Lower lobe of right lung (tissue), 2 donors: ENCODE results near the gene CDC20. TPM values are rescaled to one million over a fixed set of nuclear protein-coding genes. Genes with fewer than 3 reads are reported as not detected.

Source experiments
- ATAC-seq, 2 donors: fragments of 200-7000 bp; cut with Tn5 transposase; one replicate each; pipeline ENCODE4 v1.9.1; 2020 to 2022; ENCODE audit warnings: mild to moderate bottlenecking in 2 of 2, moderate library complexity in 2 of 2
- DNase-seq: peaks from one replicate; pipeline ENCODE4 v3.0.0-alpha.2; 2020
- H3K27ac ChIP-seq: fragments of 200-600 bp; one replicate; pipeline ENCODE4 v1.8.0; 2022
- H3K27me3 ChIP-seq: fragments of 200-600 bp; one replicate; pipeline ENCODE4 v1.8.0; 2022; ENCODE audit warnings: low read depth
- H3K36me3 ChIP-seq: fragments of 200-600 bp; one replicate; pipeline ENCODE4 v1.8.0; 2022; ENCODE audit warnings: mild to moderate bottlenecking
- H3K4me1 ChIP-seq: fragments of 200-600 bp; one replicate; pipeline ENCODE4 v1.8.0; 2022
- H3K4me3 ChIP-seq: fragments of 200-600 bp; one replicate; pipeline ENCODE4 v1.8.0; 2022; ENCODE audit warnings: mild to moderate bottlenecking
- H3K9me3 ChIP-seq: fragments of 200-600 bp; one replicate; pipeline ENCODE4 v1.8.0; 2022
- intact Hi-C: fragments of 100-400 bp; cut with DNase I; formaldehyde crosslinking; loops from one replicate; pipeline ENCODE4 v1.11.0; 2022
- total RNA-seq: library from RNA; stranded (reverse); fragmentation: NEBNext Ultra II Directional; extraction: Animal tissue kit (Norgen Biotek cat#: 25700); gene quantifications from one replicate; pipeline ENCODE4 v1.2.1, GENCODE V29; 2021
- TF ChIP-seq, protein P1 (sequence below): fragments of 200-600 bp; IDR thresholded peaks from one replicate; pipeline ENCODE4 v1.8.0; 2022; ENCODE audit warnings: antibody characterized with exemption, mild to moderate bottlenecking
- donor health status: DM: no; HTN: yes; CAD: no; lungs with severe emphysema.

Gene CDC20
- total RNA-seq, 1 donor from 2014 or later: 2.4 TPM

GRCh38 chr1:43379476-43379875 is 20.7 kb downstream of the CDC20 start:
- Histone ChIP-seq H3K27me3 (no peaks in the 10 kb centered on the region), H3K4me3 (no peak overlapping the region), H3K4me1 (peaks cover 18% of the 10 kb centered on the region), H3K27ac (no peak overlapping the region), H3K9me3 (no peaks in the 10 kb centered on the region), H3K36me3 (peaks cover 49% of the 10 kb centered on the region)
- ATAC-seq: no peak
- DNase-seq: no peak
- TF ChIP-seq, protein P1, sequence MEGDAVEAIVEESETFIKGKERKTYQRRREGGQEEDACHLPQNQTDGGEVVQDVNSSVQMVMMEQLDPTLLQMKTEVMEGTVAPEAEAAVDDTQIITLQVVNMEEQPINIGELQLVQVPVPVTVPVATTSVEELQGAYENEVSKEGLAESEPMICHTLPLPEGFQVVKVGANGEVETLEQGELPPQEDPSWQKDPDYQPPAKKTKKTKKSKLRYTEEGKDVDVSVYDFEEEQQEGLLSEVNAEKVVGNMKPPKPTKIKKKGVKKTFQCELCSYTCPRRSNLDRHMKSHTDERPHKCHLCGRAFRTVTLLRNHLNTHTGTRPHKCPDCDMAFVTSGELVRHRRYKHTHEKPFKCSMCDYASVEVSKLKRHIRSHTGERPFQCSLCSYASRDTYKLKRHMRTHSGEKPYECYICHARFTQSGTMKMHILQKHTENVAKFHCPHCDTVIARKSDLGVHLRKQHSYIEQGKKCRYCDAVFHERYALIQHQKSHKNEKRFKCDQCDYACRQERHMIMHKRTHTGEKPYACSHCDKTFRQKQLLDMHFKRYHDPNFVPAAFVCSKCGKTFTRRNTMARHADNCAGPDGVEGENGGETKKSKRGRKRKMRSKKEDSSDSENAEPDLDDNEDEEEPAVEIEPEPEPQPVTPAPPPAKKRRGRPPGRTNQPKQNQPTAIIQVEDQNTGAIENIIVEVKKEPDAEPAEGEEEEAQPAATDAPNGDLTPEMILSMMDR: no peak
- intact Hi-C loops: no loop called here

- Histone ChIP-seq H3K27ac (no peak overlapping the region), H3K4me3 (no peak overlapping the region), H3K4me1 (peaks cover 18% of the 10 kb centered on the region), H3K36me3 (peaks cover 70% of the 10 kb centered on the region), H3K9me3 (no peaks in the 10 kb centered on the region), H3K27me3 (no peaks in the 10 kb centered on the region)
- TF ChIP-seq, protein P1: no peak
- intact Hi-C loops: no loop called here
- no peak for DNase-seq
- peak; percentile 68 to 73 for ATAC-seq
Measured at GRCh38 chr1:43381612-43382011, 22.8 kb downstream of the CDC20 start.

DNA sequence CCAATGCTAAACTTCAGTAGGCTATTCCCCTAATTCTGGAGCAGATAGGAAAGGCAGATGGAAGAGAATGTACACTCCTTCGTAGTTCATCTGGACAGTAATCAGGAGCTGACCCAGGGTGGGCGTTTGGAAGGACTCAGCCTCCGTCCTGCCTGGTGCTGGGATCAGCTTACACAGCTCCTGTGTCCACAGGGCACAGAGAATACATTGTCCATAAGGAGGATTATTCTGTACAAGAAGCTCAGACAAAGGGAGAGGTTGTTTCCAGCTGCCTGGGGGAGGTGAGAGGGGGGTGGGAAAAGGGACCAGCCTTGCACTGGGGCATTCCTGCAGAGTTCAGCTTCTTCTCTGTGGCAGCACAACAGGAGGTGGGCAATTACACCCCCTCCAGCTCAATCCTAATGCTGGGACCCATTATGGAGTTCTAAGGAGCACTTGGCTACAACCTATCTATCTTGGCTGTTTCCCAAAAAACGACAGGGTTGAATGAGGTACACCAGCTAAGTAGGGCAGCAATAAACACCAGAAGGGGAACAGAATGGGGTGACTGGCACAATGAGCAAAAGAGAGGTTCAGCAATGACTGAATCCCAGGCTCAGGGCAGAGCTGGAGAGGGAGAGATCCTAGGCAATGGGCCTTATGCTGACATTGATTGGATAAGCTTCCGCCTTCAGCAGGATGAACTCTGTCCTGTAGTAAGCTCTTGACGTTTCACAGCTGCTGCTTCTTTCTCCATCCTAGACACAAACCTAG is 23.4 kb downstream of the CDC20 start:
- H3K9me3 ChIP-seq: no peaks in the 10 kb centered on the region
- TF ChIP-seq, protein P1: no peak
- H3K36me3 ChIP-seq: peaks cover 76% of the 10 kb centered on the region
- intact Hi-C loops: no loop called here
- no peak for DNase-seq
- H3K4me3 ChIP-seq: no peak overlapping the region
- peak in 1 of 2 donors; percentile 18 for ATAC-seq
- H3K27me3 ChIP-seq: no peaks in the 10 kb centered on the region
- peaks cover 18% of the 10 kb centered on the region for H3K4me1 ChIP-seq
- H3K27ac ChIP-seq: no peak overlapping the region

- Histone ChIP-seq H3K36me3 (peaks cover 74% of the 10 kb centered on the region), H3K27ac (no peak overlapping the region), H3K27me3 (no peaks in the 10 kb centered on the region), H3K9me3 (no peaks in the 10 kb centered on the region), H3K4me3 (no peak overlapping the region), H3K4me1 (peaks cover 28% of the 10 kb centered on the region)
- DNase-seq: no peak
- intact Hi-C loops: no loop called here
- TF ChIP-seq, protein P1: peak; percentile 12
- no peak for ATAC-seq
Measured at GRCh38 chr1:43383449-43383848, 24.7 kb downstream of the CDC20 start.

DNA sequence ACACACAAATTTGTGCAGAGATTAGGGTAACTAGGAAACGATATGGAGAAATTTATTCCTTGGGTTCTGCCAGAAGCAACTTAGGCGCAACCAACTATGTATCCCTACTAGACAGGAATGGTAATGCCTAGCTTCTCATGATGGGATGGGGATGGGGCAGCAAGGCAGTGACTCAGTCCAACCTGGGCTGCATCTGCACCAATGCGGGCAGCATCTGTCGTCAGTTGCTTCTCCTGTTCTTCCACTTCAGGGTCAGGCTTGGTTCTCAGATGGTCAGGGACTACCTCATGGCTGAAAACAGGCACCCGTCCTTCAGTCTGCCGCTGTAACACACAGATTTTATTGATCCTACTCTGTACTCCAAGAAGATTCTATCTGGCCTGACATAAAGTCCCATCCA is 27.9 kb downstream of the CDC20 start:
- Histone ChIP-seq H3K36me3 (peaks cover 59% of the 10 kb centered on the region), H3K4me3 (no peak overlapping the region), H3K27ac (no peak overlapping the region), H3K27me3 (no peaks in the 10 kb centered on the region), H3K9me3 (no peaks in the 10 kb centered on the region), H3K4me1 (peaks cover 44% of the 10 kb centered on the region)
- TF ChIP-seq, protein P1: no peak
- ATAC-seq (no peak), DNase-seq (no peak)
- intact Hi-C loops: no loop called here
